ENCODE results near the gene MYO1F. TPM values are rescaled to one million over a fixed set of nuclear protein-coding genes. Genes with fewer than 3 reads are reported as not detected.
A peak's percentile ranks its signal among the peaks of the same experiment; 100 is the strongest.

The MYO1F gene
- total and polyA plus RNA-seq, 10 of the 15 experiments (the other 5 are each of a cell fraction or from before 2014, with no cell fraction given) = 3.5 to 49.4 (median 31.3) TPM

DNA sequence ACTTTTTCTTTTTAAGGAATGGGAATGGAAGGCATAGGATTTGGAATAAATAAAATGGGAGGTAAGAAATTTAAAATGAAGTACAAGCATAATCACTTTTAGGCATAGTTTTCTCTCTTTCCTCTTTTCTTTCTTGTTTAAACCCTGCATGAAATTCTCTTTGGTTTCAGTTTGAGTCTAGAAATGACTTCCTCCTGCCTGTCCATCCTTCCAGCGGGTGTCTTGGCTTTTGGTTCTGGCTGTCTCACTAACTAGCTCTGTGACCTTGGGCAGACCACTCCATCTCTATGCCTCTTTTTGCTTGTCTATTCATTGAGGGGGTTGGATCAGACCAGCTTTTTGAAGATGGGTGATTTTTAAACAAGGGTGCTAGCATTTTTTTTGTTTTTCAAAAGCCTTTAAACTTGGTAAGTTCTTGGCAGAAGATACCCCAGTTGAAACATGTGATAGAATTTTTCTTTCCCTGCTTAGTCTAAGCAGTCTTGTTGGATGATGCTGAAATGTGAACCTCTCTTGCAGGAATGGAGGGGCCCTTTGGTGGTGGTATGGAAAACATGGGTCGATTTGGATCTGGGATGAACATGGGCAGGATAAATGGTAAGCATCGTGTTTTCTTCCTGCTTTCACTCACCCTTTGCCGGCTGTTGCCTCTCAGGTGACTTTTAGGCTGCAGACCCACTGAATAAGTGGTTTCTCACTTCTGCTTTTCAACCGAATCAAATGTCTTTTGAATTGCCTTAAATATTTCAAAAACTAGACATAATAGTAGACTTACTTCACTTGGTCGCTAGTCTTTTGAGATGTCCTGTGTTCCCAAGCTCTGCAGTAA lies 103.4 kb downstream of the MYO1F start:
- H3K27ac ChIP-seq (ENCODE audit: control insufficient read depth, insufficient read depth) = peak overlapping the region; percentile 61
- H2AFZ ChIP-seq (ENCODE audit: control insufficient read depth, low read depth, low read length) = no peak overlapping the region
- ChIA-PET POLR2A (interaction anchor here (0.7 to 1.3 kb wide), 2 partner anchors 27 to 781 kb away, joined by 4 to 6 read pairs; no protein-coding TSS in a partner anchor), SMC1A (ENCODE audit: uncharacterized antibody, unreplicated experiment) (interaction anchor here (1.4 kb wide), 1 partner anchor 11 kb away, joined by 8 read pairs; no protein-coding TSS in a partner anchor), CTCF (interaction anchor here (0.7 to 1.7 kb wide), 5 partner anchors 19 to 107 kb away, joined by 3 to 8 read pairs (median 3); partner anchors contain the start of gene MARCHF2), RAD21 (ENCODE audit: unreplicated experiment) (interaction anchor here (0.6 to 2.3 kb wide), 4 partner anchors 25 to 61 kb away, joined by 3 to 7 read pairs (median 6); partner anchors contain the start of genes HNRNPM and MARCHF2)
- intact Hi-C loops (cut with micrococcal nuclease; ENCODE audit: unreplicated experiment) = no loop called here
- WGBS (ENCODE audit: insufficient coverage, insufficient replicate concordance, low lambda C conversion rate, missing lambda C conversion rate) = 2% methylated on average over 6 of the region's 6 CpGs
- H3K4me1 ChIP-seq (ENCODE audit: control insufficient read depth, insufficient read depth, low read length) = peaks cover 32% of the 10 kb centered on the region
- in situ Hi-C loops (cut with MboI) = no loop called here
- peaks cover 3% of the 10 kb centered on the region for H4K20me1 ChIP-seq (ENCODE audit: control insufficient read depth, insufficient read depth)
- FAIRE-seq (peak; percentile 95), DNase-seq (ENCODE audit: low read depth, low spot score) (peak; percentile 45), ATAC-seq (peak; percentile 92)
- peak overlapping the region; percentile 1; the same call in 1 of the 2 replicates for H3K9ac ChIP-seq (ENCODE audit: control insufficient read depth, insufficient read depth, low read length)
- H3K4me3 ChIP-seq = no peak overlapping the region; the same call in 1 of the 2 replicates
- H3K36me3 ChIP-seq (ENCODE audit: control insufficient read depth in 2 of 2, insufficient read depth in 2 of 2, low read length in 1 of 2) = peaks cover 42 to 43% of the 10 kb centered on the region in 2 experiments
- no peaks in the 10 kb centered on the region for H3K27me3 ChIP-seq (replicated peaks in 1 of 2; ENCODE audit: control insufficient read depth in 2 of 2, insufficient read depth in 2 of 2, low read length in 1 of 2)
- H3K4me2 ChIP-seq (ENCODE audit: control insufficient read depth, insufficient read depth) = peak overlapping the region; percentile 51
- peaks cover 33% of the 10 kb centered on the region for H3K79me2 ChIP-seq (ENCODE audit: control insufficient read depth, insufficient read depth, low read length)
- TSS peak; percentile 15 for BruUV-seq (replicated peaks)
- no peaks in the 10 kb centered on the region for H3K9me3 ChIP-seq (replicated peaks; ENCODE audit: control insufficient read depth, insufficient read depth, low read length)
- TF ChIP-seq RUNX3 (IDR thresholded peaks at IDR 0.05; ENCODE audit: low read length) (peak; percentile 88), ETV6 (conservative IDR thresholded peaks at IDR 0.05 in 1 of 2, IDR thresholded peaks at IDR 0.05 in 1 of 2; ENCODE audit: borderline replicate concordance in 1 of 2, low read depth in 1 of 2) (peak in 1 of 2 experiments; percentile 29; a peak in 1 of 4 replicates), POLR2AphosphoS5 (IDR thresholded peaks at IDR 0.05; ENCODE audit: low read length) (0 out of 2 replicates have a peak, but pooled peaks have one; percentile 27), ZZZ3 (IDR thresholded peaks at IDR 0.05; ENCODE audit: control insufficient read depth, insufficient read length, low read depth) (no peak), TARDBP (IDR thresholded peaks at IDR 0.05; ENCODE audit: borderline replicate concordance) (no peak), ZNF217 (IDR thresholded peaks at IDR 0.05) (no peak), BACH1 (IDR thresholded peaks at IDR 0.05; ENCODE audit: borderline replicate concordance) (peak; percentile 34; the same call in 1 of the 2 replicates), BCL11A (IDR thresholded peaks at IDR 0.05; ENCODE audit: low read depth, low read length) (no peak), CBFB (IDR thresholded peaks at IDR 0.05; ENCODE audit: low read depth) (0 out of 2 replicates have a peak, but pooled peaks have one; percentile 29), FOXK2 (IDR thresholded peaks at IDR 0.05) (no peak), TCF7 (IDR thresholded peaks at IDR 0.05; ENCODE audit: borderline replicate concordance) (no peak), MXI1 (IDR thresholded peaks at IDR 0.05; ENCODE audit: low read depth, low read length) (peak; percentile 42; the same call in 1 of the 2 replicates), IRF4 (IDR thresholded peaks at IDR 0.05; ENCODE audit: low read depth, low read length) (peak; percentile 90), TCF3 (IDR thresholded peaks at IDR 0.05; ENCODE audit: borderline replicate concordance, insufficient read depth, low read depth, low read length) (peak; percentile 55; the same call in 1 of the 2 replicates), NFXL1 (IDR thresholded peaks at IDR 0.05; ENCODE audit: borderline replicate concordance) (no peak), SPI1 (IDR thresholded peaks at IDR 0.05; ENCODE audit: borderline replicate concordance, insufficient read depth, low read depth, low read length) (peak; percentile 98), CREM (IDR thresholded peaks at IDR 0.05; ENCODE audit: low read depth) (0 out of 2 replicates have a peak, but pooled peaks have one; percentile 49), POU2F2 (IDR thresholded peaks at IDR 0.05; ENCODE audit: borderline replicate concordance, low read depth, low read length) (0 out of 3 replicates have a peak, but pooled peaks have one; percentile 31), DPF2 (IDR thresholded peaks at IDR 0.05) (peak; percentile 77; the same call in 1 of the 2 replicates), ZNF384 (IDR thresholded peaks at IDR 0.05; ENCODE audit: borderline replicate concordance, low read depth, low read length) (no peak), SRF (IDR thresholded peaks at IDR 0.05; ENCODE audit: low read depth in 2 of 2, low read length in 2 of 2) (no peak), CHD4 (IDR thresholded peaks at IDR 0.05) (0 out of 2 replicates have a peak, but pooled peaks have one; percentile 43), SMAD5 (IDR thresholded peaks at IDR 0.05; ENCODE audit: low read depth) (no peak), EED (IDR thresholded peaks at IDR 0.05; ENCODE audit: low read depth) (peak; percentile 79)
- TF ChIP-seq, protein P1, sequence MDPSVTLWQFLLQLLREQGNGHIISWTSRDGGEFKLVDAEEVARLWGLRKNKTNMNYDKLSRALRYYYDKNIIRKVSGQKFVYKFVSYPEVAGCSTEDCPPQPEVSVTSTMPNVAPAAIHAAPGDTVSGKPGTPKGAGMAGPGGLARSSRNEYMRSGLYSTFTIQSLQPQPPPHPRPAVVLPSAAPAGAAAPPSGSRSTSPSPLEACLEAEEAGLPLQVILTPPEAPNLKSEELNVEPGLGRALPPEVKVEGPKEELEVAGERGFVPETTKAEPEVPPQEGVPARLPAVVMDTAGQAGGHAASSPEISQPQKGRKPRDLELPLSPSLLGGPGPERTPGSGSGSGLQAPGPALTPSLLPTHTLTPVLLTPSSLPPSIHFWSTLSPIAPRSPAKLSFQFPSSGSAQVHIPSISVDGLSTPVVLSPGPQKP (IDR thresholded peaks at IDR 0.05; ENCODE audit: low read depth, low read length) = no peak
